Body of pancreas (tissue), 4 donors: Measurements from ENCODE around the gene MTMR3.

Experiments
- POLR2A ChIP-seq, 3 donors: fragments of 450-650 bp; IDR thresholded peaks; one replicate each; pipeline ENCODE4 v1.6.1; 2016; ENCODE audit warnings: antibody characterized with exemption in 3 of 3, mild to moderate bottlenecking in 2 of 3
- TF ChIP-seq, protein P1 (sequence below), 7 experiments: fragments of 450-650 bp in 4 of 7; fragments of 200-600 bp in 3 of 7; sonication (generic) in 3 of 7; IDR thresholded peaks; one replicate each; pipeline ENCODE4 v1.5.1; 2016 to 2019; ENCODE audit warnings: antibody characterized with exemption in 7 of 7

GRCh38 chr22:29932136-29932535, 49.2 kb downstream of the MTMR3 start:
- TF ChIP-seq, protein P1, sequence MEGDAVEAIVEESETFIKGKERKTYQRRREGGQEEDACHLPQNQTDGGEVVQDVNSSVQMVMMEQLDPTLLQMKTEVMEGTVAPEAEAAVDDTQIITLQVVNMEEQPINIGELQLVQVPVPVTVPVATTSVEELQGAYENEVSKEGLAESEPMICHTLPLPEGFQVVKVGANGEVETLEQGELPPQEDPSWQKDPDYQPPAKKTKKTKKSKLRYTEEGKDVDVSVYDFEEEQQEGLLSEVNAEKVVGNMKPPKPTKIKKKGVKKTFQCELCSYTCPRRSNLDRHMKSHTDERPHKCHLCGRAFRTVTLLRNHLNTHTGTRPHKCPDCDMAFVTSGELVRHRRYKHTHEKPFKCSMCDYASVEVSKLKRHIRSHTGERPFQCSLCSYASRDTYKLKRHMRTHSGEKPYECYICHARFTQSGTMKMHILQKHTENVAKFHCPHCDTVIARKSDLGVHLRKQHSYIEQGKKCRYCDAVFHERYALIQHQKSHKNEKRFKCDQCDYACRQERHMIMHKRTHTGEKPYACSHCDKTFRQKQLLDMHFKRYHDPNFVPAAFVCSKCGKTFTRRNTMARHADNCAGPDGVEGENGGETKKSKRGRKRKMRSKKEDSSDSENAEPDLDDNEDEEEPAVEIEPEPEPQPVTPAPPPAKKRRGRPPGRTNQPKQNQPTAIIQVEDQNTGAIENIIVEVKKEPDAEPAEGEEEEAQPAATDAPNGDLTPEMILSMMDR (IDR thresholded peaks at IDR 0.05) = no peak
- no peak for TF ChIP-seq POLR2A (IDR thresholded peaks at IDR 0.05)
